ENCODE measurements around the gene SRGAP2C. TPM values are rescaled to one million over a fixed set of nuclear protein-coding genes. Genes with fewer than 3 reads are reported as not detected.
"Not testable (repeated sequence)": the region's sequence is repeated elsewhere in the genome, so short reads cannot be mapped to it uniquely, and the experiment has no call there.

SRGAP2C gene
- total and polyA plus RNA-seq, 3 donors from 2014 or later: 1.5 to 13.0 (median 8.0) TPM

DNA sequence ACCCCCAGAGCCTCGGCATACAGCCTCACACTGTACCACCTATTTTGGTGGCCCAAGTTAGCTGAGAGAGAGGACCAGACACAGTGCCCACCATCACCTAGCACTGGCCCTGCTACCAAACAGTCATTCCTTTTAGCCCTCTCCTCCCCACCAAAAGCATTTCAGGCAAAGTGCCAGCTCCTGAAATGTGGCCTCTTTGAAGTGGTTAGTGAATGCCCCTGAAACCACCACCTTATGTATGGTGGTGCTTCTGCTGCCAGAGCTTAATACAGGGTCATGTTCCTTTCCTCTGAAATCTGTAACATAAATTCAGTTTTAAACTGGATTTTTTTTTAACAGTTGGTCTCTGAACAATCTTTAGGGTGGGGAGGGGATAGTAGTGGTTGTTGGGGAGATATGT, 175.8 kb downstream of the SRGAP2C start:
- H3K27me3 ChIP-seq; H3K4me1 ChIP-seq; H3K9me3 ChIP-seq; H3K36me3 ChIP-seq (ENCODE audit: low read depth, missing control alignments); H3K4me3 ChIP-seq; H3K27ac ChIP-seq; intact Hi-C loops (cut with DNase I; ENCODE audit: low total_unique reads); DNase-seq: not testable (repeated sequence)
- no CpG with 5 or more reads among the region's 1 CpG for WGBS, 2 donors

DNA sequence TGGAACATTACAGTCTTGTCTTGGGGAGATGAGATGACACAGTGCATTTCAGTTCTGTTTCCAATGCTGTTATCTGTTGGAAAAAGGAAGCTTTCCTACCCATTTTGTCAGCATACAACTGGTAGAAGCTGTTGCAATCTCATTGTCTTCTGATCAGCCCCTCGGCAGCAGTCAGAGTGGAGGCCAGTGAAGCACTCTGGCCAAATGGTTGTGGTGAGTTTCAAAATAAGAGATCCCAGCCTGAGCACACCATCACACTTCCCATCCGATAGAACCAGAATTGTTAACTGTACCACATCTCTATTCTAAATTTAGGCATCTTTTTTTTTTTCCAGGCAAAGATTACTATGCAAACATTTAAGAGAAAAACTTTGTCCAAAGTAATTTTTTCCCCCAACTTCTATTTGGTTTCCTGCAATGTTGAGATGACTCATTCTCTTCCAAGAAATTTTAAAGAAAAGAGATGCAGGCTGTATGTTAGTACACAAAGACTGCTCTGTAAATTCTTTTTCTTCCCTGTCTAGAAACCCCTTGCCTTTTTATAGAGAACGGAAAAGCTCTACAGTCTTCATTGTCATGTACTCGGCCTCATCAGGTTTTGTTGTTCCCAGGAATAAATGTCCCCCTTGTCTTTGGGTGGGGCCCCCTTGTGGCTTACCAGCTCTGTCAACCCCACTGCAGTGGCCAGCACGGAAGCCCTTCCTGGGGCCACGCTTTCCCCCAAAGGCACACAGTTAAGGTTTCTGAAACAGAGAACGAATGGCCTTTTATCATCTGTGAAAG, 176.9 kb downstream of the SRGAP2C start:
- 73 to 78% methylated on average over 1 of the region's 7 CpGs for WGBS, 2 donors
- DNase-seq; H3K4me1 ChIP-seq; H3K36me3 ChIP-seq (ENCODE audit: low read depth, missing control alignments); H3K9me3 ChIP-seq; intact Hi-C loops (cut with DNase I; ENCODE audit: low total_unique reads); H3K27ac ChIP-seq; H3K27me3 ChIP-seq; H3K4me3 ChIP-seq: not testable (repeated sequence)

DNA sequence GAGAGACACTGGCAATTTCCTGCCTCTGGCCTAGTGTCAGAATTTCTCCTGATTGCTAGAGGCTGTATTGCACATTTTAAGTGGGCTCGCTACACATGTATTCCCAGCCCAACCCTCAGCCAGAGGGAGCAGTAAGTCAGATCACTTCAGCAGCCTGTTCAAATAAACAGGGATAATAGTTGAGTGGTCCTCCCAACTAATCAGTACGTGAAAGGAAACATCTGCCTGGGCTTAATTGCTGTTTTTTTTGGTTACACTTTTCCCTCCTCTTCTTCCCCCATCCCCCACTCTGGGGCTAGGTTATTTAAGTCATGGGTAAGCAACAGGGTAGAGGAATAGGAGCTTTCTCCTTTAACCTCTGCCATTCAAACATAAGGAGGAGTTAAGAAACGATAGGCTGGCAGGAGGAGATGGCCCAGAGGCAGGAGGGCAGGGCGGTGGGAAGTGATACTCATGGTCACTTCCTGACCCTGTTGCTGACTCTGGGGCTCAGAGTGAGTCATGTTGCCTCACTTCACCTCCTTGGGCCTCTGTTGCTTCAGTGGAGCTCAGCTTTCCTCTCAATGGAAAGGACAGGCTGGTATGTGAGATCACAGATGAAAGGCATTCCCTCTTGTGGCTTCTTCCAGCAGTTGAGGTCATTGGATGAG, 177.6 kb downstream of the SRGAP2C start:
- H3K36me3 ChIP-seq (ENCODE audit: low read depth, missing control alignments); intact Hi-C loops (cut with DNase I; ENCODE audit: low total_unique reads); H3K9me3 ChIP-seq; H3K27me3 ChIP-seq; DNase-seq; H3K4me3 ChIP-seq; H3K4me1 ChIP-seq; H3K27ac ChIP-seq: not testable (repeated sequence)
- 43 to 84% methylated on average over 1 to 2 of the region's 4 CpGs for WGBS, 2 donors

DNA sequence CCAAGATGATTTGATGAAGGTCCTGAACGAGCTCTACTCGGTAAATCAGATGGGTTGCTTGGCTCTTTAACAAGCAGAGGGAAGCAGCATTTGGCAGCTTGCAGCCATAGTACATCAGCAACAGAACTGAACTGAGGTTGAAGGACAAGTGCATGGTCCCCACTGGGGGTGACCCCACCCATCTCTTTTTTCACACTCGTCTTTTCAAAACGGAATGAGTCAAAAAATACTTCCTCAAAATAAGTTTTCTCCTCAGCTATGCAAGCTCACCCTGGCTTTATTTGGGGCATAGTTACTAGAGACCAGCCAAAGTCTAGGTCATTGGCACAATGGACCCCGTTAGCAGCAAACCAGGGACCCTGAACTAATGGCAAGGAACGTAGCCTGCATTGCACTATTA, 180.5 kb downstream of the SRGAP2C start:
- H3K36me3 ChIP-seq (ENCODE audit: low read depth, missing control alignments); H3K4me3 ChIP-seq; H3K4me1 ChIP-seq; H3K27ac ChIP-seq; H3K9me3 ChIP-seq; intact Hi-C loops (cut with DNase I; ENCODE audit: low total_unique reads); H3K27me3 ChIP-seq; DNase-seq: not testable (repeated sequence)
- 85 to 90% methylated on average over 3 to 6 of the region's 6 CpGs for whole genome bisulfite sequencing, 2 donors

DNA sequence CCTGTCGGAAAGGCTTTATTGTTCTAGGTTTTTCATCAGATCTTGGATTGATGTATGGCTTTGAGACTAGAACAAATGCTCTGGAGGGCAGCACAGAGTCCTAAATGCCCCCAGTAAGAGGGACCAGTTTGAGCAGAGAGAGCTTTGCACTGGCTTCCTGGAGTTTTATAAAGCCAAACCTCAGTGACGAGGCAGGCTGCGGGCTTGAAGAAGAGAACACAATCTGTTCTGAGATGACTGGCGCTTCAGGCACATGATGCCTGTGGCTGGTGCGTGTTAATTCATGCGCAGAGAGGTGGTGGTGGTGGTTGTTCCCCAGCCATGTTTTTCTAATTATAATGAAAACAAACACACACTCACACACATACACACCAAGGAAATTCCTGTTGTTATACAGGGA, 180.9 kb downstream of the SRGAP2C start:
- DNase-seq; H3K4me3 ChIP-seq; H3K36me3 ChIP-seq (ENCODE audit: low read depth, missing control alignments); intact Hi-C loops (cut with DNase I; ENCODE audit: low total_unique reads); H3K27ac ChIP-seq; H3K9me3 ChIP-seq; H3K4me1 ChIP-seq; H3K27me3 ChIP-seq: not testable (repeated sequence)
- WGBS, 2 donors: 63 to 90% methylated on average over 2 to 6 of the region's 6 CpGs

DNA sequence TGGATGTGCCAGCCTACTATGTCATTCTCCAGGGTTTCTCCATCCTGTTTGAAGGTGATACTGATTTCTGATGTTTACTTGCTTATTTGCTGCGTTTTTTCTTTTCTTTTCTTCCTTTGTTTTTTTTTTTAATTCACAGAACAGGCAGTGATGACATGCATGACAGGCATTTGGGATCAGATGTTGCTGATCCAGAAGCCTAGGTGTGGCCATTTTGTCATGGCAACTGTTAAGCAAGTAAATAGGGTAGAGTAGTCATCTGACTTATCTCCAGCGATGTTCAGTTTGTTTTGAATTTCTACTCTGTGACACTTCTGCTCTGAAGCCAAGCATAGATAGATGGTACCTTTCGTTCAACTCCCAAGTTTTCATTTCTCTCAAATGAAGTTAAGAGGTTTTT, 181.4 kb downstream of the SRGAP2C start:
- intact Hi-C loops (cut with DNase I; ENCODE audit: low total_unique reads); H3K4me3 ChIP-seq; DNase-seq; H3K9me3 ChIP-seq; H3K4me1 ChIP-seq; H3K27me3 ChIP-seq; H3K27ac ChIP-seq; H3K36me3 ChIP-seq (ENCODE audit: low read depth, missing control alignments): not testable (repeated sequence)
- no CpG with 5 or more reads among the region's 3 CpGs for WGBS, 2 donors

DNA sequence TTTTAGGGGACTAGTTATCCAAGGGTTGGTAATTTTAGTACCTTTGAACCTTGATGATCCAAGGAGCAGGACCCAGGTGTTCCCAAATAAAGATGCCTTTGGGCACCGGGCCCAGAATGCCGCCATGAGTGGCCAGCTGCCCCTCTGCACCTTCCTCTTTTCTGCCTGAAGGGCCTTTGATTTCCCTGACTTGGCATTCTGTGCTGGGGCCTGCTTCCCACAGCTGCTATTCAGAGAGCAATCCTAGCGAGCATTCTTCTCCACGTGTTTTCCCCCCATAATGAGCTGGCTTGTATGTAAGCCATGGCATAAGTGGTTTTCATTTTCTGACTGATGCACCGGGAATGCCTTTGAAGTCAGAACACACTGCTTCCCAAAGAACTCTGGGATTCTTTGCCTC, 184.1 kb downstream of the SRGAP2C start:
- H3K4me3 ChIP-seq; H3K27me3 ChIP-seq; H3K27ac ChIP-seq; H3K36me3 ChIP-seq (ENCODE audit: low read depth, missing control alignments); H3K4me1 ChIP-seq; intact Hi-C loops (cut with DNase I; ENCODE audit: low total_unique reads); H3K9me3 ChIP-seq; DNase-seq: not testable (repeated sequence)
- WGBS, 2 donors: no CpG with 5 or more reads among the region's 5 CpGs

DNA sequence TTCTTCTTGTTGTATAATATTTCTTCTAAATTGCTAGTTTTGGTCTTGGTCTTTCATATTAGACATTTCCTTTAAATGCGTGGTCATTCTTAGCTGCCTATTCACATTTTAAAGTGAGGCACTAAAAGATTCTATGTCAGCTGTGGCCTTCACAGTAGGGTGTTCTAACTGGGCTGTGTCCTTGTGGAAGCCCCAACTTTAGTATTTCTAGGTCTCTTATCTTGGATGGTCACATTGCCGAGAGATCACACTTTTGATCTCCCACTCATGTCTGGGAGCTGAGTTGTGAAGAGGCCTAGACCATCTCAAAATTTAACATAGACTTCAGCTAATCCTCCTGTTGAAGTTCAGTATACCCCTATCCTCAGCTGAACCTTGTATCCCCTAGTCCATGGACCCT, 185.2 kb downstream of the SRGAP2C start:
- DNase-seq; H3K27ac ChIP-seq; H3K4me1 ChIP-seq; intact Hi-C loops (cut with DNase I; ENCODE audit: low total_unique reads); H3K36me3 ChIP-seq (ENCODE audit: low read depth, missing control alignments); H3K4me3 ChIP-seq; H3K9me3 ChIP-seq; H3K27me3 ChIP-seq: not testable (repeated sequence)
- WGBS, 2 donors: 92 to 100% methylated on average over 1 to 2 of the region's 2 CpGs

DNA sequence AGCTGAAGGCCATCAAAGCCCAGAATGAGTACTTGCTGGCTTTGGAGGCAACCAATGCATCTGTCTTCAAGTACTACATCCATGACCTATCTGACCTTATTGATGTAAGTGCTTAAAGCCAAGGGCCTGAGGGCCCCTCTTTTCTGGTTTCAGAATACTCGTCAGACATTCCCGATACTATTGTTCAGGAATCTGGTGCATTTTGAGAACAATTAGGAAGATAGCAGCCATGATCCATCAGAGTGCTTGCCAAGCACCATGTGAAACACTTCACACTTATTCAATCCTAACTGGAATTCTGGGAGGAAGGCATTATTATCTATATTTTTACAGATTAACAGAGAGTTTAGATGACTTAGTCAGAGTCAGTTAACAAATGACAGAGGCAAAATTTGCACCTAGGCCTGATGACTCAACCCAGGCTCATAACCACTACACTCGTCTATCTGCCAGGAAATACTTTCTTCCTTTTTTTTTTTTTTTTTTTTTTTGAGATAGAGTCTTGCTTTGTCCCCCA, 190.1 kb downstream of the SRGAP2C start:
- intact Hi-C loops (cut with DNase I; ENCODE audit: low total_unique reads); H3K36me3 ChIP-seq (ENCODE audit: low read depth, missing control alignments); DNase-seq; H3K9me3 ChIP-seq; H3K4me1 ChIP-seq; H3K27me3 ChIP-seq; H3K4me3 ChIP-seq; H3K27ac ChIP-seq: not testable (repeated sequence)
- WGBS, 2 donors: 87 to 97% methylated on average over 2 of the region's 3 CpGs

DNA sequence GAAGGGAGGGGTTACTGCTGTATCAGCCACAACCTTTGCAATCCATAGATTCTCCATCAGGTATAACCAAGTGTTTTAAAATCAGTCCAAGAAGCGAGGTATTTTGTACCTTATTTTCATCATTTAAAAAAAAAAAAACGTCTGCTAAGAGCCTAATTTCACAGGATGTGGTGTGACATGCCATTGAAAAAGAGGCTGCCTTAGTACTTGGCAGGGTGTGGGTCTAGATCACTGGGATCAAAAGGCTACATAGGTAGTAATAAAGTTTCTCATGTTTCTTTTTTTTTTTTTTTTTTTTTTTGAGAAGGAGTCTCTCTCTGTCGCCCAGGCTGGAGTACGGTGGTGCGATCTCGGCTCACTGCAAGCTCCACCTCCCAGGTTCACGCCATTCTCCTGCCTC, 192.2 kb downstream of the SRGAP2C start:
- H3K4me3 ChIP-seq; H3K36me3 ChIP-seq (ENCODE audit: low read depth, missing control alignments); H3K27ac ChIP-seq; intact Hi-C loops (cut with DNase I; ENCODE audit: low total_unique reads); DNase-seq; H3K9me3 ChIP-seq; H3K27me3 ChIP-seq; H3K4me1 ChIP-seq: not testable (repeated sequence)
- 0 to 94% methylated on average over 1 to 2 of the region's 7 CpGs for WGBS, 2 donors

DNA sequence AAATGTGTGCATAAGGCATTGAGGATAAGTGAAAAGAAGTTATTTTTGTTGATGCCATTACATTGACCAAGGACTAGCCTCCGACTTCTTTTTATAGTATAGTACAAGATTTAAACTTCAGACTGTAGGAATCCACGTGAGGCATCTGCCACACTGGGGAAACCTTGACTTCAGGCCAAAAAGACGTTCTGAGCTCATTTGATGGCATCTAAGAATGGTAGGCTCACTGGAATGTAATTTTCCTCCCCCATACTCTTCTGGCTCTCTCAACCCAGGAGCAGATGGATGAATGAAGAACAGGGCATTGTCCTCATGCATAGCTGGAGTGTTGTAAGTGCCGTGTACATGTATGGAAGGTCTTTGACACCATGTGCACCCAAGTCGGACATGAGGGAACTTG, 194.0 kb downstream of the SRGAP2C start:
- H3K4me1 ChIP-seq; intact Hi-C loops (cut with DNase I; ENCODE audit: low total_unique reads); H3K36me3 ChIP-seq (ENCODE audit: low read depth, missing control alignments); H3K27me3 ChIP-seq; DNase-seq; H3K9me3 ChIP-seq; H3K4me3 ChIP-seq; H3K27ac ChIP-seq: not testable (repeated sequence)
- WGBS, 2 donors: 77 to 93% methylated on average over 2 to 5 of the region's 5 CpGs

DNA sequence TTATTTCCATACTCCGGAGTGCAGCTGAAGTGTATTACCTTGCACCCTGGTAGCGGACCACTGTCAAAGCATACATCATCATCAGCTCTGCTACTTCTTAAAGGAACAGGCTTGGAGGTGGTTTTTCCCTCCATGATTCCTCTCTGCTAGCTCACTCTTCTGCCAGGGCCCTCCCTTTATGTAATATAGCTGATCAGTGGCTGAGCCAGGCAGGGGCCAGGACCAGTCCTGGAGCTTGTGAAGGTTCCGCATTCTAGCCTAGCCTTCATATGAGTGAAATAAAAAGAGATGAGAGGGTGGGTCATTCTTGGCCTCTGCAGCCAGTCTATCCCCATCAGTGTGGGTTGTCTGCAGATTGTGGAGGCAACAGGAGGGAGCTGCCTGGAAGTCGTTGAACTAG, 200.0 kb downstream of the SRGAP2C start:
- H3K4me1 ChIP-seq; H3K36me3 ChIP-seq (ENCODE audit: low read depth, missing control alignments); H3K9me3 ChIP-seq; DNase-seq; H3K27me3 ChIP-seq; H3K27ac ChIP-seq; intact Hi-C loops (cut with DNase I; ENCODE audit: low total_unique reads); H3K4me3 ChIP-seq: not testable (repeated sequence)
- 86 to 87% methylated on average over 1 to 4 of the region's 4 CpGs for WGBS, 2 donors
